SK-N-SH treated with all-trans-retinoic acid at 6 μM for 48 hours (cell line): ENCODE data around the gene P2RX2.

Experiments used
- ATAC-seq: fragments of 200-7000 bp; cut with Tn5 transposase; 3 replicates; pipeline ENCODE4 v1.9.1; 2020; ENCODE audit warnings: mild to moderate bottlenecking, moderate library complexity
- ARNTL ChIP-seq: fragments of 450-650 bp; formaldehyde crosslinking; IDR thresholded peaks from 2 replicates; pipeline ENCODE4 v1.5.0; 2020; ENCODE audit warnings: low read depth, mild to moderate bottlenecking, moderate library complexity, borderline replicate concordance
- BACH2 ChIP-seq: fragments of 250-450 bp; sonication (Bioruptor Pico); IDR thresholded peaks from 2 replicates; pipeline ENCODE4 v1.9.0; 2021; ENCODE audit warnings: mild to moderate bottlenecking, borderline replicate concordance
- CSDC2 ChIP-seq: fragments of 250-450 bp; sonication (Bioruptor Pico); IDR thresholded peaks from 2 replicates; pipeline ENCODE4 v1.5.0; 2020; ENCODE audit warnings: mild to moderate bottlenecking, moderate library complexity
- ESRRG ChIP-seq: fragments of 250-450 bp; sonication (Bioruptor Pico); IDR thresholded peaks from 2 replicates; pipeline ENCODE4 v1.6.1; 2021; ENCODE audit warnings: mild to moderate bottlenecking
- GLIS3 ChIP-seq: fragments of 250-450 bp; sonication (Bioruptor Pico); IDR thresholded peaks from 2 replicates; pipeline ENCODE4 v1.5.0; 2020; ENCODE audit warnings: mild to moderate bottlenecking, moderate library complexity
- ISL1 ChIP-seq: fragments of 250-450 bp; sonication (Bioruptor Pico); IDR thresholded peaks from 2 replicates; pipeline ENCODE4 v2.1.2; 2022; ENCODE audit warnings: mild to moderate bottlenecking, moderate library complexity
- OSR1 ChIP-seq: fragments of 250-450 bp; sonication (Bioruptor Pico); IDR thresholded peaks from 2 replicates; pipeline ENCODE4 v1.8.0; 2022; ENCODE audit warnings: moderate library complexity, mild to moderate bottlenecking, inconsistent platforms
- PPARA ChIP-seq: fragments of 250-450 bp; sonication (Bioruptor Pico); IDR thresholded peaks from 2 replicates; pipeline ENCODE4 v1.5.0; 2020; ENCODE audit warnings: mild to moderate bottlenecking, borderline replicate concordance
- RARB ChIP-seq: fragments of 250-450 bp; sonication (Bioruptor Pico); IDR thresholded peaks from 2 replicates; pipeline ENCODE4 v1.8.0; 2021; ENCODE audit warnings: mild to moderate bottlenecking, moderate library complexity
- SNAI2 ChIP-seq: fragments of 250-450 bp; sonication (Bioruptor Pico); IDR thresholded peaks from 2 replicates; pipeline ENCODE4 v1.5.0; 2020; ENCODE audit warnings: mild to moderate bottlenecking, moderate library complexity
- TCF4 ChIP-seq: fragments of 250-450 bp; sonication (Bioruptor Pico); IDR thresholded peaks from 2 replicates; pipeline ENCODE4 v1.8.0; 2021; ENCODE audit warnings: mild to moderate bottlenecking, moderate library complexity, borderline replicate concordance
- TOX ChIP-seq: fragments of 250-450 bp; sonication (Bioruptor Pico); IDR thresholded peaks from 2 replicates; pipeline ENCODE4 v1.8.0; 2021; ENCODE audit warnings: mild to moderate bottlenecking, moderate library complexity, borderline replicate concordance
- ZC3H10 ChIP-seq: fragments of 250-450 bp; sonication (Bioruptor Pico); IDR thresholded peaks from 2 replicates; pipeline ENCODE4 v1.5.1; 2021; ENCODE audit warnings: mild to moderate bottlenecking, moderate library complexity
- ZFP3 ChIP-seq: fragments of 250-450 bp; sonication (Bioruptor Pico); IDR thresholded peaks from 2 replicates; pipeline ENCODE4 v1.5.0; 2020; ENCODE audit warnings: mild to moderate bottlenecking, moderate library complexity
- ZNF565 ChIP-seq: fragments of 450-650 bp; formaldehyde crosslinking; conservative IDR thresholded peaks from 2 replicates; pipeline ENCODE4 v1.5.0; 2020; ENCODE audit warnings: low read depth, mild to moderate bottlenecking, moderate library complexity
- ZNF70 ChIP-seq: fragments of 450-650 bp; formaldehyde crosslinking; IDR thresholded peaks from 2 replicates; pipeline ENCODE4 v1.5.0; 2020; ENCODE audit warnings: mild to moderate bottlenecking, moderate library complexity
- ZNF8 ChIP-seq: fragments of 450-650 bp; formaldehyde crosslinking; IDR thresholded peaks from 2 replicates; pipeline ENCODE4 v1.5.0; 2020; ENCODE audit warnings: mild to moderate bottlenecking, moderate library complexity
- TF ChIP-seq, protein P1 (sequence below): fragments of 250-450 bp; sonication (Bioruptor Pico); IDR thresholded peaks from 2 replicates; pipeline ENCODE4 v1.8.0; 2021; ENCODE audit warnings: low read depth, mild to moderate bottlenecking, moderate library complexity, borderline replicate concordance
- TF ChIP-seq, protein P2 (sequence below): fragments of 250-450 bp; sonication (Bioruptor Pico); IDR thresholded peaks from 2 replicates; pipeline ENCODE4 v1.5.1; 2021; ENCODE audit warnings: mild to moderate bottlenecking, moderate library complexity
- TF ChIP-seq, protein P3 (sequence below): fragments of 250-450 bp; sonication (Bioruptor Pico); IDR thresholded peaks from 2 replicates; pipeline ENCODE4 v1.8.0; 2020; ENCODE audit warnings: mild to moderate bottlenecking, moderate library complexity, borderline replicate concordance

The P2RX2 gene

DNA sequence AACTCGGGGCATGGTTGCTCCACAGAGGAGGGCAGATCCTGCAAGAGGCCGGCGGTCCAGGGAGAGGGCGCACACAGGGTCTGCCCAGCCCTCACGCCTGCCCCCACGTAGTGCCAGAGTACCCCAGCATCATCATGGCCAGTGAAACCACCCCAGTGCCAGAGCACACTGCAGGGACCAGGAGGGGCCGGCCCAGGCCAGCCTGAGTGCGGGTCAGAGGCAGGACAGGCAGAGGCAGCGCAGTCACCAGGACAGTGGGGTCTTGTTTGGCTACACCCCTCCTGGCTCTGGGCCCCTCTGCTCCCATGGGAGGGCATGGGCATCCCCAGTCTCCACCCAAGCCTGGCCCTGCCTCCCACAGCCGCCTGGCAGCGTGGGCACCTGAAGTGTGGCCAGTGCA is 42.9 kb upstream of the P2RX2 start (continued):
- TF ChIP-seq, protein P1, sequence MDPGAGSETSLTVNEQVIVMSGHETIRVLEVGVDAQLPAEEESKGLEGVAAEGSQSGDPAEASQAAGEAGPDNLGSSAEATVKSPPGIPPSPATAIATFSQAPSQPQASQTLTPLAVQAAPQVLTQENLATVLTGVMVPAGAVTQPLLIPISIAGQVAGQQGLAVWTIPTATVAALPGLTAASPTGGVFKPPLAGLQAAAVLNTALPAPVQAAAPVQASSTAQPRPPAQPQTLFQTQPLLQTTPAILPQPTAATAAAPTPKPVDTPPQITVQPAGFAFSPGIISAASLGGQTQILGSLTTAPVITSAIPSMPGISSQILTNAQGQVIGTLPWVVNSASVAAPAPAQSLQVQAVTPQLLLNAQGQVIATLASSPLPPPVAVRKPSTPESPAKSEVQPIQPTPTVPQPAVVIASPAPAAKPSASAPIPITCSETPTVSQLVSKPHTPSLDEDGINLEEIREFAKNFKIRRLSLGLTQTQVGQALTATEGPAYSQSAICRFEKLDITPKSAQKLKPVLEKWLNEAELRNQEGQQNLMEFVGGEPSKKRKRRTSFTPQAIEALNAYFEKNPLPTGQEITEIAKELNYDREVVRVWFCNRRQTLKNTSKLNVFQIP (CRISPR knock-in tag): no peak
- no peak for TF ChIP-seq RARB
- no peak for TF ChIP-seq BACH2 (CRISPR knock-in tag)
- TF ChIP-seq OSR1 (CRISPR knock-in tag): no peak
- no peak for TF ChIP-seq TOX (CRISPR knock-in tag)
- no peak for TF ChIP-seq GLIS3 (CRISPR knock-in tag)
- TF ChIP-seq ZFP3: no peak
- no peak for TF ChIP-seq PPARA (CRISPR knock-in tag)

DNA sequence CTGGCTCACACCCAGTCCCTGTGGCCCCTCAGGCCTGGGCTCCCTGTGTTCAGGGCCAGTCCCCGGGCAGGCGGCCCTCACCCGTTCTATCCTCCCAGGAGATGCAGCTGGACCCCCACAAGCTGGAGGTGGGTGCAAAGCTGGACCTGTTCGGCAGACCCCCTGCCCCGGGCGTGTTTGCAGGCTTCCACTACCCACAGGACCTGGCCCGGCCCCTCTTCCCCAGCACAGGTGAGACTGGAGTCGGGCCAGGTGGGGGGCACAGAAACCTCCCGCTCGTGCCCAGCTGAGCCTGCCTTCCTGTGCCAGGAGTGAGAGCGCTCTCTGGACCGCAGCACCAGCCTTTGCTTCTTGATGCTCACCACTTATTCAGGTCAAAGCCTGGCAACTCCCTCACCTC is 41.9 kb upstream of the P2RX2 start:
- TF ChIP-seq OSR1 (CRISPR knock-in tag): no peak
- TF ChIP-seq TCF4 (CRISPR knock-in tag): no peak
- no peak for TF ChIP-seq ZFP3
- TF ChIP-seq ZNF565 (CRISPR knock-in tag): no peak
- TF ChIP-seq PPARA (CRISPR knock-in tag): no peak
- no peak for TF ChIP-seq TOX (CRISPR knock-in tag)
- TF ChIP-seq ARNTL (CRISPR knock-in tag): no peak
- no peak for ATAC-seq

DNA sequence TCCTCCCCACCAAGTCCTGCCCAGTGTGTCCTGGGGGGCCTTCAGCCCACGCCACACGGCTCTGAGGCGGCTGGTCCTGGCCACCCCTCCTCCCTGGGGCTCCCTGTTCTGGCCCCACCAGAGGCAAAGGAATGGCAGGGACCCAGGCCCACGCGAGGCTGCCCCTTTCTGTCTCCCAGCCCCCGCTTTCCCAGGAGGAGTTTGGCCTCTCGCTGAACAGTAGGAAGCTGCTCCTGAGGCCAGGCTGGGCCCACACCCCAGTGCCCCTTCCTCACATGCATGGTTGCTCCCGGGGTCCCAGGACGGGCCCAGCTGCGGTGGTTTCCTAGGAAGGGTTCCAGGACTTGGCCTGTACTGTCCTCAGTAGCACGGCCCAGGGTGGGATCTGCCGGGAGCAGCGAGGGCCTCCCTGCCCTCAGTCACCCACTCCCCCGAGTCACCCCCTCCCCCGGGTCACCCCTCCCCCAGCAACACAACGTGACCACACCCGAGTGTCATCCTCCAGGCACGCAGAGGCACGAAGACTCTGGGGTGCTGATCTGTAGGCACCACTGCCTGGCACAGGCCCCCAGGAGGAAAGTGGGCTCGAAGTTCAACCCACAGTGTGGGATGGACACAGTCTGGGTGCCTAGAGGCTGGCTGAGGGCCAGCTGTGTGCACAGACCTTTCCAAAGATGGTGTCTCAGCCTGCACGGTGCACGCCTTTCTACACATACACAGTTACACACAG is 41.2 kb upstream of the P2RX2 start:
- TF ChIP-seq ESRRG (CRISPR knock-in tag) (no peak), ZNF70 (no peak), GLIS3 (CRISPR knock-in tag) (no peak), SNAI2 (CRISPR knock-in tag) (no peak), OSR1 (CRISPR knock-in tag) (no peak), CSDC2 (CRISPR knock-in tag) (no peak), ZC3H10 (CRISPR knock-in tag) (no peak), TCF4 (CRISPR knock-in tag) (no peak), ZFP3 (no peak), ZNF565 (CRISPR knock-in tag) (no peak), ISL1 (CRISPR knock-in tag) (no peak)
- TF ChIP-seq, protein P1 (CRISPR knock-in tag): no peak
- TF ChIP-seq, all 23 proteins: peak for 0
- ATAC-seq: no peak

DNA sequence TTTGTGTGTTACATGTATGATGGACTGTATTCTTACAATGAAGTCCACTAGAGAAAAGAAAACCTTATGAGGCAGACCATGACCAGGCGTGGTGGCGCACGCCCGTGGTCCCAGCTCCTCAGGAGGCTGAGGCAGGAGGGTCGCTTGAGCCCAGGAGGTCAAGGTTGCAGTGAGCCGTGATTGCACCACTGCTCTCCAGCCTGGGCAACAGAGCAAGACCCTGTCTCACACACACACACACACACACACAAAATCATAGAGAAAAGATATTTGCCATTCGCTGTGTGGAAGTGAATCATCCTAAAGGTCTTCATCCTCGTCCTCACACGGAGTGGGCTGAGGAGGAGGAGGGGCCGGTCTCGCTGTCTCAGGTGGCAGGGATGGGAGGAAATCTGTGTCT is 40.5 kb upstream of the P2RX2 start:
- no peak for ATAC-seq
- no peak for TF ChIP-seq ZNF70
- no peak for TF ChIP-seq CSDC2 (CRISPR knock-in tag)

DNA sequence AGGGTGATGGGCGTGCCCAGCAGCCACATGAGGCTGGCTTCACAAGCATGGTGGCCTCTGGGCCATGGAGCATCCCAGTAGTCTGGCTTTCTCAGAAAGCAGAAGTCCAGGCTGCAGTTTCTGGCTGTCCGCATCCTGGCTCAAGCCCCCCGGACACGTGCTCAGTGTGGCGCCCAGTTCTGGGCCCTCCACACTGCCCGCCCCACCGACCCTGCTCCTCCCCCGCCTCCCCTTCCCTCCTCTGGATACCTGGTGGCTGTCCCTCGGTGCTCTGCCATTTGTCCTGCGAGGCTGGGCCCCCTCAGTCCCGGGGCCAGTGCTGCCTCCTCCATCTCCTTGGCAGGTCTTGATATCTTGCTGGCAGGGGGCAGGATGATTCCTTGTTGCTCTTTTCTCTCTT is 39.8 kb upstream of the P2RX2 start:
- no peak for TF ChIP-seq OSR1 (CRISPR knock-in tag)
- no peak for TF ChIP-seq ZNF70
- no peak for TF ChIP-seq ZFP3
- TF ChIP-seq, protein P2, sequence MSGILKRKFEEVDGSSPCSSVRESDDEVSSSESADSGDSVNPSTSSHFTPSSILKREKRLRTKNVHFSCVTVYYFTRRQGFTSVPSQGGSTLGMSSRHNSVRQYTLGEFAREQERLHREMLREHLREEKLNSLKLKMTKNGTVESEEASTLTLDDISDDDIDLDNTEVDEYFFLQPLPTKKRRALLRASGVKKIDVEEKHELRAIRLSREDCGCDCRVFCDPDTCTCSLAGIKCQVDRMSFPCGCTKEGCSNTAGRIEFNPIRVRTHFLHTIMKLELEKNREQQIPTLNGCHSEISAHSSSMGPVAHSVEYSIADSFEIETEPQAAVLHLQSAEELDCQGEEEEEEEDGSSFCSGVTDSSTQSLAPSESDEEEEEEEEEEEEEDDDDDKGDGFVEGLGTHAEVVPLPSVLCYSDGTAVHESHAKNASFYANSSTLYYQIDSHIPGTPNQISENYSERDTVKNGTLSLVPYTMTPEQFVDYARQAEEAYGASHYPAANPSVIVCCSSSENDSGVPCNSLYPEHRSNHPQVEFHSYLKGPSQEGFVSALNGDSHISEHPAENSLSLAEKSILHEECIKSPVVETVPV (CRISPR knock-in tag): no peak
- no peak for TF ChIP-seq SNAI2 (CRISPR knock-in tag)
- no peak for TF ChIP-seq RARB
- TF ChIP-seq ARNTL (CRISPR knock-in tag): no peak
- no peak for TF ChIP-seq TOX (CRISPR knock-in tag)
- TF ChIP-seq, protein P3, sequence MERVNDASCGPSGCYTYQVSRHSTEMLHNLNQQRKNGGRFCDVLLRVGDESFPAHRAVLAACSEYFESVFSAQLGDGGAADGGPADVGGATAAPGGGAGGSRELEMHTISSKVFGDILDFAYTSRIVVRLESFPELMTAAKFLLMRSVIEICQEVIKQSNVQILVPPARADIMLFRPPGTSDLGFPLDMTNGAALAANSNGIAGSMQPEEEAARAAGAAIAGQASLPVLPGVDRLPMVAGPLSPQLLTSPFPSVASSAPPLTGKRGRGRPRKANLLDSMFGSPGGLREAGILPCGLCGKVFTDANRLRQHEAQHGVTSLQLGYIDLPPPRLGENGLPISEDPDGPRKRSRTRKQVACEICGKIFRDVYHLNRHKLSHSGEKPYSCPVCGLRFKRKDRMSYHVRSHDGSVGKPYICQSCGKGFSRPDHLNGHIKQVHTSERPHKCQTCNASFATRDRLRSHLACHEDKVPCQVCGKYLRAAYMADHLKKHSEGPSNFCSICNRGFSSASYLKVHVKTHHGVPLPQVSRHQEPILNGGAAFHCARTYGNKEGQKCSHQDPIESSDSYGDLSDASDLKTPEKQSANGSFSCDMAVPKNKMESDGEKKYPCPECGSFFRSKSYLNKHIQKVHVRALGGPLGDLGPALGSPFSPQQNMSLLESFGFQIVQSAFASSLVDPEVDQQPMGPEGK (CRISPR knock-in tag): no peak
- TF ChIP-seq ZNF8 (CRISPR knock-in tag): no peak
- no peak for ATAC-seq
